Fibroblast of skin of right quadriceps (primary cell): ENCODE data around the gene OSTN.
"Not testable (repeated sequence)": the region's sequence is repeated elsewhere in the genome, so short reads cannot be mapped to it uniquely, and the experiment has no call there.

Experiments
- DNase-seq: peaks from one replicate; pipeline ENCODE4 v3.0.0-alpha.2; 2013

The OSTN gene

GRCh38 chr3:191235331-191236314 is 36.6 kb downstream of the OSTN start:
- DNase-seq: peak; percentile 45

- DNase-seq: peak; percentile 32
These were observed 37.6 kb downstream of the OSTN start for GRCh38 chr3:191236646-191237045.

- no peak for DNase-seq
These were observed 38.2 kb downstream of the OSTN start for GRCh38 chr3:191237047-191237882.

- peak; percentile 58 for DNase-seq
These were observed 39.3 kb downstream of the OSTN start for GRCh38 chr3:191238321-191238817.

GRCh38 chr3:191239407-191240031 is 40.5 kb downstream of the OSTN start:
- no peak for DNase-seq

GRCh38 chr3:191240486-191240885 is 41.4 kb downstream of the OSTN start:
- no peak for DNase-seq

GRCh38 chr3:191244242-191244867 is 45.3 kb downstream of the OSTN start:
- peak; percentile 16 for DNase-seq

- DNase-seq: not testable (repeated sequence)
These were observed 47.0 kb downstream of the OSTN start for GRCh38 chr3:191246034-191246433.

GRCh38 chr3:191246630-191247029 is 47.6 kb downstream of the OSTN start:
- peak; percentile 85 for DNase-seq

- no peak for DNase-seq
These were observed 54.2 kb downstream of the OSTN start for GRCh38 chr3:191253089-191253799.

GRCh38 chr3:191254098-191254873 is 55.2 kb downstream of the OSTN start:
- peak; percentile 28 for DNase-seq

- no peak for DNase-seq
These were observed 56.1 kb downstream of the OSTN start for GRCh38 chr3:191255156-191255555.

- no peak for DNase-seq
These were observed 57.4 kb downstream of the OSTN start for GRCh38 chr3:191256405-191256804.

- DNase-seq: no peak
These were observed 58.2 kb downstream of the OSTN start for GRCh38 chr3:191257286-191257685.

GRCh38 chr3:191259486-191259885 is 60.4 kb downstream of the OSTN start:
- DNase-seq: no peak

- no peak for DNase-seq
These were observed 61.6 kb downstream of the OSTN start for GRCh38 chr3:191260431-191261303.

GRCh38 chr3:191261304-191261638 is 62.2 kb downstream of the OSTN start:
- DNase-seq: no peak

- no peak for DNase-seq
These were observed 63.6 kb downstream of the OSTN start for GRCh38 chr3:191262650-191263049.

- DNase-seq: no peak
These were observed 64.3 kb downstream of the OSTN start for GRCh38 chr3:191263365-191263764.

- no peak for DNase-seq
These were observed 64.8 kb downstream of the OSTN start for GRCh38 chr3:191263850-191264249.
